GM18868 (cell line): ENCODE data around the gene DMRT1.

Experiments
- ATAC-seq: cut with Tn5 transposase; IDR thresholded peaks from one replicate; pipeline ENCODE4 v1.9.1; 2021; ENCODE audit warnings: mild to moderate bottlenecking, moderate library complexity; ENCODE audit not compliant: unreplicated experiment

Gene DMRT1

GRCh38 chr9:841371-842209, at the start of gene DMRT1:
TSS of gene DMRT1 (plus strand) at chr9:841697. CDS start at chr9:841839, 142 bp downstream.
- ATAC-seq = peak; percentile 62

GRCh38 chr9:792331-793260, 48.9 kb upstream of the DMRT1 start:
- no peak for ATAC-seq

DNA sequence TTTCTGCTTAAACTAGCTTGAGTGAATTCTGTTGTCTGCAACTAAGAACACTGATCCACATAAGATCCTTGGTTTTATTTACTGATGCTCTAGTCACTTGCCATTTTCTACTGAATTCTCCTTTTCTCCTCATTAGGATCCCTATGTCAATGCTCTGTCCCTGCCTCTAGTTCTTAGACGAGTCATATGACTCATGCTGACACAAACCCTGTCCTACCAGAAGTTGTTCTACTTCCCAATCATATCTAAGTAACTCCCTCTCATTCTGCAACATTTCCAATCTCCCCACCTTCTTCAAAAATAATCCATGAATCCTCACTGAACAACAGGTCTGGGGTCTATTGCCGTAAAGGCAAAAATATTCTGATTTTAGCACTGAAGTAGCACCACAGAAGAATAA, 47.1 kb upstream of the DMRT1 start:
- ATAC-seq = no peak

- ATAC-seq = no peak
These were observed 45.6 kb upstream of the DMRT1 start for GRCh38 chr9:795869-796268.

GRCh38 chr9:800591-801150, 40.8 kb upstream of the DMRT1 start:
- ATAC-seq = no peak

DNA sequence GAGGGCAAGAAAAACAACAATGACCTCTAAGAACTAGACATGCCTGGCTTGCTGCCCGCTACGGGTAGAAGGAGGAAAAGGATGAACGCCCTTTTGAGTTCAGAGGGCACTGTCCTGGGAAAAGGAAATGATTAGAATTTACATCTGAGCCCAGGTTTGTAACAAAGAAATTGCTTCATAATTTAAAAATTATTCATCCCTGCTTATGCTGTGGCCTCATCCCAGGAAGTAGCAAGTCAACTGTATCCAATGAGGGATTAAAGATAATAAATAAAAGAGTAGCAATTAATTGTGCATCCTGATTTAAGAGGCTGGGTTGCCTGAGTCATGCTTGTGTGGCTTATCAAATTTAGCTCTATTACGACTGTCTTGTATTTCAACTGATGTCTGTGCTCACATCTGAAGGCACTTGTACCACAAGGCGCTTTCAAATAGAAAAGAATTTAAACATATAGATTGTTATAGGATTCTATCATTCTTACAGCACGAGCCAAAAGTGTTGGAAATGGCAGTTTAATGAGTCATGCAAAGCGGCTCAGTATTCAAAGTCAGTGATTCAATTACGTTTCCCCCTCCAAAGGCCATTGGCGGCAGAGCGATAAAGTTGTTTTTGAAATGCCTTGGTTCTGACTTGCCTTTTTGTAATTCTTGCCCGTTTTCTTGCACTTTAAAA, 40.0 kb upstream of the DMRT1 start:
- no peak for ATAC-seq

DNA sequence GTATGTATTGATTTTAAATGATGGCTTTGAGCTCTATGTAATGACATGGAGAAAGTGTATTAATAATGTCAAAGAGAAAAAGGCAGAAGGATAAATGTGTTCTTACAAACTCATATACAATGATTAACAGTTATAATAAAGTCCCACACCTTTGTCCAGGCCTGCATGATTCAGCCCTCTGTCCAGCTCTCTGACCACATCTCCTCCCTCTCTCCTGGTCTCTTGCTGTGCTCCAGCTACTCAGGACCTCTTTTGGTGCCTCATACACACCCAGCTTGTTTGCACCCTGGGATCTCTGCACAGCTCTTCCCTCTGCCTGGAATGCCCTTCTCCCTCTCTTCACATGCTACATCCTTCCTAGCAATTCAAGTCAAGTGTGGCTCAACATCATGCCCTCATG, 37.5 kb upstream of the DMRT1 start:
- no peak for ATAC-seq

GRCh38 chr9:805151-805550, 36.3 kb upstream of the DMRT1 start:
- no peak for ATAC-seq

DNA sequence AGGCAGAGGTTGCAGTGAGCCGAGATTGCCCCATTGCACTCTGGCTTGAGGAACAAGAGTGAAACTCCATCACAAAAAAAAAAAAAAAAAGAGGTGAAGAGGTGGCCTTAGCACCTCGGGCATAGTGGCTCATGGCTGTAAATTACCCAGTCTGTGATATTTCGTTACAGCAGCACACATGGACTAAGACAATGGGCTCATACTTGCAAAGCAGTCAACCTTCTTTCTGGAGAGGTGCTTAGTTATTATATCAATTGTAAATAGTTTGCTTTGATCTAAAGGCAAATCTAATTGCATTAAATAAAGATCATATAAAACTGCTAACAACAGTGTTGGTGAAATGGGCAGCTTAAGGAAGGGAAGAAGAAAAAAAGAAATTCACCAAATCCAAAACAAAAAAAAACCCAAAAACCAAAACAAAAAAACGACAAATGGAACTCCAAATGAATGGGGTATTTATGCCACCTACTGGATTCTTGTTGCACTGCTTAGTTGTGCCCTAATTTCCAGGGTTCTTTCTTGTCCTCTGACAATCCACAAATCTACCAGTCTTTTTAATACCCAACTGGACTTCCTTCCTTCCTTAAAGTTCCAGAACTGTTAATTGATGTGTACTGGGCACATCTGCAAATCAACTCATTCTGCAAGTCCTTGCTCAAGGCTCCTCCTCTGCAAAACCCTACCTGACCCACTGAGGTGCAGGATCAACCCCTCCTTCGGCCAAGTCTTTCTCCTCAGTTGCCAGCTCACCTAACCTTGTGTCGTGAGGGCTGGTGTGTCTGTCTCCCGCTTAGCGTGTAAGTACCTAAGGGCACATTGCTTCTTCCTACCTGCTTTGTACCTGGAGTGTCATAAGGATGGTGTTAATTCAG, 35.0 kb upstream of the DMRT1 start:
- ATAC-seq = peak; percentile 52

DNA sequence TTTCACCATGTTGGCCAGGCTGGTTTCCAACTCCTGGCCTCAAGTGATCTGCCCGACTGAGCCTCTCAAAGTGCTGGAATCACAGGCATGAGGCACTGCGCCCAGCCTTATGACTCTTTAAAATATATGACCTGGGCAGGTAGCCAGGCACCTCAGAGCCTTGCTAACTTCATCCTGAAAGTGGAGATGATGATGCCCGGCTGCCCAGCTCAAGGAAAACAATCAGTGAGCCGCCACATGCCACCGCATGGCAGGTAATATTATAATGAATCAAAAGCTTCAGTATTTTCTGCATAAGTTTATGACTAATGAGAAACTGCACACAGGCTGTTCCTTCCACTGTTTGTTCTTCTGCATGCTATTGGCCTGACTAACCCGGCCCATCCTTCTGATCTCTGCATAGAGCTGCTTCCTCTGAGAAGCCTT, 30.4 kb upstream of the DMRT1 start:
- no peak for ATAC-seq

- ATAC-seq = no peak
These were observed 22.5 kb upstream of the DMRT1 start for GRCh38 chr9:818958-819357.

DNA sequence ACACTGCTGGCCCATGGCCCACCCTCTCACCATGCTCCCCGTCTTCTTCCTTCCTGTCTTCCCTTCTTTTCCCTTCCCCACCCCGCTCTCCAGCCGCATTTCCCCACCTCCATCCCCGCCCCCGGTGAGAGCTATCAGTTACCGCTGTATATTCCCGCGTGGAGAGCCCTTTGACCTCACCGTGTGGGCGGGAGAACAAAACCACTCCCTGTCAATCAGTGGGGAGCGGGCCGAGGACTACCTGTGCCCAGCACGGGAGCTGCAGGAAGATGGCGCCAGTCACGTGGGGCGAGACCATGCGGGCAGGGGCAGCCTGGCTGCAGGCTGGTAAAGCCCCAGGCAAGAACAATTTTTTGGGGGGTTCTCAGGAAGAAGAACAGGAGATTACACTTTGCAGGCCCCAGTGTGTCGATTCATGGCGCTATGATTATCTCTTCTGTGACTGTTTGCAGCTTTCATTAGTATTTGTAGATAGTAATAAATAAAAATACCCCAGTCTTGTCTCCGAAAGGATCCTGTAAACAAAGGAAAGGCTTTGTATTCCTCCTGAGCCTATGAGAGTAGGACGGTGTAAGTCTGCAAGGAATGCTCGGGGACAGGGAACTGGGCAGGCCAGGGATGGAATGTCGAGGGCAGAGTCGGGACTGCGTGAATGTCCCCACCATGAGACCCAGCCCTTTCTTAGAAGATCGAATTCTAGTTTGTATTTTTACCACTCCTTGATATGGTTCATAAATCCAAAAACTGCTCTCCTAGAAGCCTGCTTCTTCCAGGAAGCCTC, 14.8 kb upstream of the DMRT1 start:
- ATAC-seq = no peak

- no peak for ATAC-seq
These were observed 1.2 kb upstream of the DMRT1 start for GRCh38 chr9:840343-840742.

- ATAC-seq = no peak
These were observed 1.3 kb downstream of the DMRT1 start for GRCh38 chr9:842635-843426.

GRCh38 chr9:843427-843785, 1.9 kb downstream of the DMRT1 start:
- no peak for ATAC-seq

DNA sequence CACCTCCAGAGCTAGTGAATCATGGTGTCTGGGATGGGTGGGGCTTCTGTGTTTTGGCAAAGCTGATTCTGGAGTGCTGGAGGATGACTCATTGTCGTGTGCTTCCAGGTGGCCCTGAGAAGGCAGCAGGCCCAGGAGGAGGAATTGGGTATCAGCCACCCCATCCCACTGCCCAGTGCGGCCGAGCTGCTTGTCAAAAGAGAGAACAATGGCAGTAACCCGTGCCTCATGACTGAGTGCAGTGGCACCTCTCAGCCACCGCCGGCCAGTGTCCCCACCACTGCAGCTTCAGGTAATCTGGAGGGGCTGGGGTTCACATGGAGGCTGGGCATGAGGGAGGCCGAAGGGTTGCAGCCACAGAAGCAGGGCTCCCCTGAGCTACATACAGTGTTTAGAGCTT, 5.4 kb downstream of the DMRT1 start:
- no peak for ATAC-seq

- ATAC-seq = peak; percentile 88
These were observed 6.0 kb downstream of the DMRT1 start for GRCh38 chr9:847505-847904.

GRCh38 chr9:849431-849830, 7.9 kb downstream of the DMRT1 start:
- no peak for ATAC-seq

DNA sequence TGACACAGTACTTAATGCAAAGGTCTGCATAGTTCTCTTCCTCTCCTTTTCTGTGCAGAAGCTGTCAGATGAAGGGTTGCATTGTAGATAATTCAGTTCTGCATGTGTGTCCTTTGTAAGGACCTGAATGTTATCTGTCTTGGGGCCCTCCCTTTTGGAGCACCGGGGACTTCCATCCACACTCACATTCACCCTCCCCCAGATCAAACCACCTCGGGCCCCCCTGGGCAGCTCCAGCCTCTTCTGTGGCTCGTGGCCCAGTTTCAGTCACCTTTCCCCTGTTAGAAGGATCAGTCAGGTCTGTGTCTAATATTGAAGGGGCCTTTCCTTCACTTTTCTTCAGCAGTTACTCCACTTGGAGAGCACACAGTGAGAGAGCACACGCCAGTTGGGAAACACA, 11.0 kb downstream of the DMRT1 start:
- ATAC-seq = no peak
